OCI-LY7 (cell line): ENCODE data around the gene CIT.

ENCODE experiments used
- CTCF ChIP-seq: fragments of 200-600 bp; sonication (generic); conservative IDR thresholded peaks from 2 replicates; pipeline ENCODE4 v1.5.1; 2014; ENCODE audit warnings: mild to moderate bottlenecking, antibody characterized with exemption, low read length, moderate library complexity, mixed read lengths
- EZH2phosphoT487 ChIP-seq: fragments of 200-600 bp; sonication (generic); IDR thresholded peaks from 2 replicates; pipeline ENCODE4 v1.6.1; 2018; ENCODE audit warnings: low read depth, borderline replicate concordance, mild to moderate bottlenecking, mixed run types, antibody characterized with exemption, low read length, moderate library complexity, mixed read lengths

- TF ChIP-seq CTCF (peak; percentile 80), EZH2phosphoT487 (no peak)
Measured at GRCh38 chr12:119780786-119781434, 96.2 kb downstream of the CIT start.
